Kidney epithelial cell (primary cell): ENCODE measurements around the gene TBC1D4. TPM values are rescaled to one million over a fixed set of nuclear protein-coding genes. Genes with fewer than 3 reads are reported as not detected.
"Not testable (repeated sequence)": the region's sequence is repeated elsewhere in the genome, so short reads cannot be mapped to it uniquely, and the experiment has no call there.

ENCODE experiments used
- DNase-seq: peaks from one replicate; pipeline ENCODE4 v3.0.0-alpha.2; 2010; ENCODE audit warnings: low read depth
- H3K27me3 ChIP-seq: 2 replicates; pipeline ENCODE4 v1.6.0; 2011; ENCODE audit warnings: low read length; ENCODE audit not compliant: control insufficient read depth, insufficient read depth
- H3K36me3 ChIP-seq: 2 replicates; pipeline ENCODE4 v1.5.1; 2011; ENCODE audit warnings: low read length; ENCODE audit not compliant: control insufficient read depth, insufficient read depth
- H3K4me3 ChIP-seq: 2 replicates; pipeline ENCODE4 v1.5.1; 2011; ENCODE audit warnings: low read depth, mild to moderate bottlenecking, control low read depth, low read length
- CTCF ChIP-seq: IDR thresholded peaks from 2 replicates; pipeline ENCODE4 v1.5.1; 2011; ENCODE audit warnings: mild to moderate bottlenecking, moderate library complexity, low read length, control low read depth, inconsistent platforms; ENCODE audit not compliant: insufficient read depth, poor library complexity, severe bottlenecking
- total RNA-seq: library from RNA; depleted of rRNA; stranded (reverse); fragments of >200 nt; gene quantifications from 2 replicates; pipeline ENCODE4 v1.2.3, GENCODE V29; 2015

Gene TBC1D4
- total RNA-seq, 1 donor from 2014 or later = 8.6 TPM

- Histone ChIP-seq H3K27me3 (no peaks in the 10 kb centered on the region), H3K36me3 (no peaks in the 10 kb centered on the region), H3K4me3 (no peak overlapping the region)
- DNase-seq = no peak
- TF ChIP-seq CTCF = no peak
Measured at GRCh38 chr13:75437582-75438318, 44.2 kb downstream of the TBC1D4 start.

DNA sequence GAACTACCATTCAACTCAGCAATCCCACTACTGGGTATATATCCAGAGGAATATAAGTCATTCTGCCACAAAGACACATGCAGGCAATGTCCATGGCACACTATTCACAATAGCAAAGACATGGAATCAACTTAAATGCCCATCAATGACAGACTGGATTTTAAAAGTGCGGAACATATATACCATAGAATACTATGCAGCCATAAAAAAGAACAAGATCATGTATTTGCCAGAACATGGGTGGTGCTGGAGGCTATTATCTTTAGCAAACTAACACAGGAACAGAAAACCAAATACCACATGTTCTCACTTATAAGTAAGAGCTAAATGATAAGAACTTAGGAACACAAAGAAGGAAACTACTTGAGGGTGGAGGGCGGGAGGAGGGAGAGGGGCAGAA lies 47.8 kb downstream of the TBC1D4 start:
- not testable (repeated sequence) for H3K4me3 ChIP-seq, H3K27me3 ChIP-seq, H3K36me3 ChIP-seq, DNase-seq

DNA sequence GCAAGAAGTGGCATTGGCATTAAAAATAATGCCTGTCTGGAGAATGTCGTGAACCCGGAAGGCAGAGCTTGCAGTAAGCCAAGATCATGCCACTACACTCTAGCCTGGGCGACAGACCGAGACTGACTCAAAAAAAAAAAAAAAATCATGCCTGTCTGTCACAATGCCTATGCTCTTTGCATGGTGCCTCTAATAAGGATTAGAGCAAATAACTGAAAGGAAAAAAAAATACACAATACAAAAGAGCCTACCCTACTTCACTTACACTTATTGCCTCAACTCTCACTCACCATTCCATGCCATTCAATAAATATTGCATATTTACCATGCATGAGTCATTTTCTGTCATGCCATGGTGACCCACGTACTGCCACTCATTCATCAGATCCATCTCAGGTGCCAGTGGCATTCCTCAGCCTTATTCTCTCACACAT lies 49.1 kb downstream of the TBC1D4 start:
- no peak for DNase-seq
- no peaks in the 10 kb centered on the region for H3K27me3 ChIP-seq
- H3K4me3 ChIP-seq = no peak overlapping the region
- TF ChIP-seq CTCF = no peak
- no peaks in the 10 kb centered on the region for H3K36me3 ChIP-seq

DNA sequence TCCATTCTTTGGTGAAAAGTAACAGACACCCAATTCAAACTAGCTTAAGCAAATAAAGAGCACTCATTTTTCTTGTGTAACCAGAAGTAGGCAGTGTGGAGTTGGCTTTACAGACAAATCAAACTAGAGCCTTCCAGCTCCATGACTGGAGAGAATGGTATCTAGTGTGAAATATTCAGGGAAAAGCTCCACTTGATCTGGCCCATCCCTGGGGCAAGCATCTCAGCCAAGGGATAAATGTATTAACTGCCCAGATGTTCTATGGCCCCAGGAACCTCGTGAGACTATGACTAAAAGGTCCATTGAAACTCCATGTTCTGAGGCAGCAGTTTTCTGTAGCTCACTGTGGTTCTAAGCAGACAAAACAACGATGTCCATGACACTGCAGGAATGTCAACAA lies 49.9 kb downstream of the TBC1D4 start:
- no peaks in the 10 kb centered on the region for H3K36me3 ChIP-seq
- no peak for TF ChIP-seq CTCF
- DNase-seq = no peak
- no peak overlapping the region for H3K4me3 ChIP-seq
- no peaks in the 10 kb centered on the region for H3K27me3 ChIP-seq

- no peak for DNase-seq
- no peak for TF ChIP-seq CTCF
Measured at GRCh38 chr13:75430436-75431209, 51.3 kb downstream of the TBC1D4 start.

GRCh38 chr13:75426421-75426820 lies 55.5 kb downstream of the TBC1D4 start:
- DNase-seq = no peak
- no peaks in the 10 kb centered on the region for H3K36me3 ChIP-seq
- H3K27me3 ChIP-seq = no peaks in the 10 kb centered on the region
- H3K4me3 ChIP-seq = no peak overlapping the region
- no peak for TF ChIP-seq CTCF

More at GRCh38 chr13:75430436-75431209, 51.3 kb downstream of the TBC1D4 start:
- H3K4me3 ChIP-seq = no peak overlapping the region
- H3K27me3 ChIP-seq = no peaks in the 10 kb centered on the region
- no peaks in the 10 kb centered on the region for H3K36me3 ChIP-seq
